Central memory CD8-positive, alpha-beta T cell (primary cell): ENCODE data around the gene TLL2.

Experiments
- ATAC-seq: fragments of 150-1000 bp; cut with Tn5 transposase; replicated peaks from 2 replicates; pipeline ENCODE4 v1.10.0; 2022; ENCODE audit warnings: mild to moderate bottlenecking, moderate FRiP score, moderate number of reproducible peaks; ENCODE audit not compliant: poor library complexity, severe bottlenecking; ENCODE audit errors: extremely low read depth
- DNase-seq, 2 donors: peaks; one replicate each; pipeline ENCODE4 v3.0.0; 2021; ENCODE audit warnings: low spot score in 2 of 2
- H3K27ac Mint-ChIP-seq: one replicate; pipeline ENCODE4 v1.8.0; 2022; ENCODE audit warnings: low read depth, mild to moderate bottlenecking, moderate library complexity, mixed read lengths
- H3K27me3 Mint-ChIP-seq: one replicate; pipeline ENCODE4 v1.8.0; 2022; ENCODE audit warnings: mixed read lengths
- H3K36me3 Mint-ChIP-seq: one replicate; pipeline ENCODE4 v1.8.0; 2022; ENCODE audit warnings: mild to moderate bottlenecking, moderate library complexity, mixed read lengths; ENCODE audit not compliant: insufficient read depth
- H3K4me1 Mint-ChIP-seq: one replicate; pipeline ENCODE4 v1.8.0; 2022; ENCODE audit warnings: mixed read lengths
- H3K4me3 Mint-ChIP-seq: one replicate; pipeline ENCODE4 v1.8.0; 2022; ENCODE audit warnings: mild to moderate bottlenecking, moderate library complexity, mixed read lengths
- H3K9me3 Mint-ChIP-seq: one replicate; pipeline ENCODE4 v1.8.0; 2022; ENCODE audit warnings: mixed read lengths

TLL2 gene

DNA sequence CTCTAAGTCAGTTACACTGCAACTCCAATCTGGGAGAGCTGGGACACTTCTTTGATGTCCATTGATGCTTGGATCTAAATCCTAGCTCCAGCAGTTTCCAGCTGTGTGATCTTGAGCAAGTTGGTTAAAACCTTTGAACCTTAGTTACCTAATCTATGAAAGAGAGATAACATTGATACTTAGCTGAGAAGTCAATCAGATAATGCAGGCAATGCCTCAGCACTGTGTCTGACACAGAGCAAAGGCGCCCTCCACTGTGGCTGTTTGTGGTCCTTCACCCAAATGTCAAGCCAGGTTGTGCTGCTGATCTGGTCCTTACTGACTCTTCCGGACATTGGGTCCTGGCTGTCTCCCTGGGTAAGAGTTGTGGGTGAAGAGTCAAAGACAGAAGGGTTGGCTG, 189.3 kb downstream of the TLL2 start:
- Mint-ChIP-seq H3K4me3 (no peak overlapping the region), H3K36me3 (no peaks in the 10 kb centered on the region), H3K27ac (no peak overlapping the region), H3K9me3 (no peaks in the 10 kb centered on the region), H3K27me3 (peaks cover 45% of the 10 kb centered on the region), H3K4me1 (no peaks in the 10 kb centered on the region)
- ATAC-seq = no peak
- DNase-seq = no peak

- ATAC-seq = no peak
- H3K36me3 Mint-ChIP-seq = no peaks in the 10 kb centered on the region
- peaks cover 33% of the 10 kb centered on the region for H3K27me3 Mint-ChIP-seq
- H3K4me3 Mint-ChIP-seq = no peak overlapping the region
- H3K4me1 Mint-ChIP-seq = no peaks in the 10 kb centered on the region
- no peak overlapping the region for H3K27ac Mint-ChIP-seq
- H3K9me3 Mint-ChIP-seq = no peaks in the 10 kb centered on the region
- no peak for DNase-seq
Observed at GRCh38 chr10:96322275-96322674, 191.5 kb downstream of the TLL2 start.

- DNase-seq (no peak), ATAC-seq (no peak)
- Mint-ChIP-seq H3K36me3 (no peaks in the 10 kb centered on the region), H3K27me3 (peaks cover 37% of the 10 kb centered on the region), H3K4me1 (no peaks in the 10 kb centered on the region), H3K27ac (no peak overlapping the region), H3K4me3 (no peak overlapping the region), H3K9me3 (no peaks in the 10 kb centered on the region)
Observed at GRCh38 chr10:96321822-96322221, 191.9 kb downstream of the TLL2 start.

GRCh38 chr10:96319754-96320474, 193.8 kb downstream of the TLL2 start:
- H3K36me3 Mint-ChIP-seq = no peaks in the 10 kb centered on the region
- DNase-seq = no peak
- no peaks in the 10 kb centered on the region for H3K4me1 Mint-ChIP-seq
- H3K27ac Mint-ChIP-seq = no peak overlapping the region
- H3K4me3 Mint-ChIP-seq = no peak overlapping the region
- ATAC-seq = no peak
- peaks cover 56% of the 10 kb centered on the region for H3K27me3 Mint-ChIP-seq
- no peaks in the 10 kb centered on the region for H3K9me3 Mint-ChIP-seq

- ATAC-seq = no peak
- no peaks in the 10 kb centered on the region for H3K36me3 Mint-ChIP-seq
- H3K9me3 Mint-ChIP-seq = no peaks in the 10 kb centered on the region
- no peak overlapping the region for H3K27ac Mint-ChIP-seq
- no peak overlapping the region for H3K4me3 Mint-ChIP-seq
- H3K4me1 Mint-ChIP-seq = no peaks in the 10 kb centered on the region
- H3K27me3 Mint-ChIP-seq = peaks cover 73% of the 10 kb centered on the region
- DNase-seq = no peak
Observed at GRCh38 chr10:96317067-96317833, 196.5 kb downstream of the TLL2 start.
